GM19238 (cell line): ENCODE data around the gene GLB1L2.

Experiments used
- DNase-seq: peaks from one replicate; pipeline ENCODE4 v3.0.0; 2011; ENCODE audit warnings: low spot score; ENCODE audit not compliant: insufficient read length

GLB1L2 gene

DNA sequence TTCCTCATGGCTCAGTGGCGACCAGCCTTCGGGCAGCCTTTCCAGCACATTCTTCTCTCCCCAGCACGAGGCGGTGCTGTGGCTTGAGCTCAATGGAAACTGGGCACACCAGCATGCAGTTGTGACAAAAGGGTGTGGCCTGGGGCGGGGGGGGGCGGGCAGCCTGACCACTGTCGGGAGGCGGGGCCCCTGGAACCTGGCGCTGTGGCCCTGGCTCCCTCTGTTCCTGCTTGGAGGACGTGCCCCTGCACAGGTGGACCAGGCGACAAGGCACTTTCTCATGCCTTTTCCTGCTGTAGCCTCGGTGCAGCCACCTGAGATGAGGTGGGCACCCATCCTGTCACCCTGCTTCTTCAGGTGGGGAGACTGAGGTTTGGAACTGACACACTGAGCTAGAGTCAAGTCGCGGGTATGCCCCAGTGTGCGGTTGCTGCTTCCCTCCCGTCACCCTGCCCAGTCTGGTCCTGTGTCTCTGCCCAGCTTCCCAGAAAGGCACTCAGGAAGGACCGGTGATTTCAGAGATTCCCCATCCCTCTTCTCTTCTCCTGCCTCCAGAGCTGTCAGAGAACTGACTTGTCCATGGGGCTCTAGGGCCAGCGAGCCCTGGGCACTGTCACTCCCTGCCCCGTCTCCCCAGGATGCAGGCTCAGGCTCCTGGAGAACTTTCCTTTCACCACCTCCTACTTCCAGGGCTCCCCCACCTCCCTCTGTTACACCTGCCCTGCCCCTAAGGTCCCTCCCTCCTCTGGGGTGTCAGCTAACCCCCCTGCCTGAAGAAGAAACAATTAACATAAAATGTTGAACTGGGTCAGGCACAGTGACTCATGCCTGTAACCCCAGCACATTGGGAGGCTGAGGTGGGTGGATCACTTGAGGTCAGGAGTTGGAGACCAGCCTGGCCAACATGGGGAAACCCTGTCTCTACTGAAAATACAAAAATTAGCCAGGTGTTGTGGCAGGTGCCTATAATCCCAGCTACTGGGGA, 70.3 kb downstream of the GLB1L2 start:
- DNase-seq = no peak

DNA sequence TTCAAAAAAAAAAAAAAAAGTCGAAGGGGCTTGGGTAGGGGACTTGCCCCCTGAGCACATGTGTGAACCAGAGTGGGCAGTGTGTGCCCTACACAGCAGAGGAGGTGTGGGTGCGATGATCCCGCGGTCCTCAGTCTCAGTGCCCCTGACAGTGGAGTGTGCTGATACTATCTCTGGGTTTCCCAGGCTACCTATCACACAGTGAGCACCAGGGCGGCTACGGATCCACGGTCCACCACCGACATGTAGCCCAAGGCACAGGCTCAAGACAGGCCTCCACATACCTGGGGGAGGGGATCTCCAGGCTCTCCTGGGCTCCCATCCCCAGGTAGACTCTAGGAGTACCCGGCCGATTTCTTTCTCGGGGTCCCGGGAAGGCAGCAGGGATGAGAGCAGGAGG, 71.1 kb downstream of the GLB1L2 start:
- no peak for DNase-seq

DNA sequence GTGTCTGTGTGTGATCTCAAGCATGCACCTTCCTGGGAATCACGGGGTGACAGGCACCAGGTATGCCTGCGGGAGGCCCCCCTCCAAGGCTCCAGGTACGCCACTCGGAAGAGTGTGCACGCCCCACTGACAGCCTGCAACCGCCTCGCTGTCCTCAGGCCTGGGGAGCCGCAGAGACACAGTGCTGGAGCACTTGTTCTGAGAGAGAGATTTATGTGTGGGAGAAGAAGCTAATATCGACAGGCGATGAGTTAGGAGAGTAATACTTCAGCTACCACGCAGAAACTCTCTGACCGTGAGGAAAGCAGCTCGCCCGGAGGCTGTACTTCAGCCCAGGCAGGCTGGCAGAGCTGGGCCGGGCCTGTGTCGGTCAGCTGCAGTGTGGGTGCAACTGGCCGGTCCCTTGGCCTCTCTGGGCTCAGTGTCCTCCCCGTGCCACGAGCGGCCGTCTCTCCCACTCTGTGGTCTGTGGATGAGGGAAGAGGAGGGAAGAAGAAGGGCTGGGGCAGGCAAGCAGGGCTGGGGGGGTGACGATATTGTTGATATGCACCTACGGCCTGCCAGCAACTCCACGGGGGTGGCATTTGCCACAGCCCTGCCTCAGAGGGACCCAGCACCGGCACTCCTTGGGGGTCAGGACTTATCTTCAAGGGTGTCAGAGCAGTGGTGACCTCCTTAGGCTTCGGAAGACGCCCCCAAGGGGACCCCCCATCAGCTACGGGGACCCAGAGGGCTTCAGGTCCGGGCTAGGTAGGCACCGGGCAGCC, 73.0 kb downstream of the GLB1L2 start:
- no peak for DNase-seq

DNA sequence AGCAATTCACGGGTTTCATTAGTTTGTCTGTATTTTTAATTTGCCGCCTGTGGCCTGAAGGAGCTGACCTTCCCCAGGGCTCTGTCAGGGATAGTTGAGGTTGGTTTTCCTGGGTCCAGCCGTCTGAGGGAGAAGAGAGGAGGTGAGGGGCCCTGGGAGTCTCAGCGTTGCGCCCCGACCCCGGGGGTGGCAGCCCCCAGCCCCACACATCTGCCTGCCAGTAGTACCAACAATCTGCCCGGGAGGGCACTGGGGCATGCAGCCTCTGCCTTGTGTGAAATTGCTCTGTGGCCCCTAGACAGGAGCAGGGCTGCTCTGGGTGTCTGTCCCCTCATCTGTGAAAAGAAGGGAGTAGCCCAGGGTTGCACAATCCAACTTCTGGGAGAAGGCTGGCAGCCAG, 73.6 kb downstream of the GLB1L2 start:
- no peak for DNase-seq

DNA sequence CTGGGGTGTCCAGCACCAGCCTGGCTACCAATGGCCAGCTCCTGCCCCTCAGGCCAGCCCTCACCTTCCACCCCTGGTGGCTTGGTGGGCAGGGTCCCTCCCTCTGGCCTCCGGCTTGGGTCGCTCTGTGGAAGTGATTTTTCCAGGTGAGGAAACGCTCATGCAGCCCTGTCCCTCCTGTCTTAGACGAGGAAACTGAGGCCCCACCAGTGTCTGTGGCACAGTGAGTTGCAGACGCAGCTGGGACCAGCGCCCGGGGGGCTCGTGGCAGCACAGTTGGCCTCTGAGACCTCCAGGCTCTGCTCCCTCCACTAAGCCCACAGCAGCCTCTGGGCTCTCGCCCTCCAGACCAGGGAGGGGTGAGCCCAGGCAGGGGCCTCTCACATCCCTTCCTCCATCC, 74.1 kb downstream of the GLB1L2 start:
- no peak for DNase-seq

DNA sequence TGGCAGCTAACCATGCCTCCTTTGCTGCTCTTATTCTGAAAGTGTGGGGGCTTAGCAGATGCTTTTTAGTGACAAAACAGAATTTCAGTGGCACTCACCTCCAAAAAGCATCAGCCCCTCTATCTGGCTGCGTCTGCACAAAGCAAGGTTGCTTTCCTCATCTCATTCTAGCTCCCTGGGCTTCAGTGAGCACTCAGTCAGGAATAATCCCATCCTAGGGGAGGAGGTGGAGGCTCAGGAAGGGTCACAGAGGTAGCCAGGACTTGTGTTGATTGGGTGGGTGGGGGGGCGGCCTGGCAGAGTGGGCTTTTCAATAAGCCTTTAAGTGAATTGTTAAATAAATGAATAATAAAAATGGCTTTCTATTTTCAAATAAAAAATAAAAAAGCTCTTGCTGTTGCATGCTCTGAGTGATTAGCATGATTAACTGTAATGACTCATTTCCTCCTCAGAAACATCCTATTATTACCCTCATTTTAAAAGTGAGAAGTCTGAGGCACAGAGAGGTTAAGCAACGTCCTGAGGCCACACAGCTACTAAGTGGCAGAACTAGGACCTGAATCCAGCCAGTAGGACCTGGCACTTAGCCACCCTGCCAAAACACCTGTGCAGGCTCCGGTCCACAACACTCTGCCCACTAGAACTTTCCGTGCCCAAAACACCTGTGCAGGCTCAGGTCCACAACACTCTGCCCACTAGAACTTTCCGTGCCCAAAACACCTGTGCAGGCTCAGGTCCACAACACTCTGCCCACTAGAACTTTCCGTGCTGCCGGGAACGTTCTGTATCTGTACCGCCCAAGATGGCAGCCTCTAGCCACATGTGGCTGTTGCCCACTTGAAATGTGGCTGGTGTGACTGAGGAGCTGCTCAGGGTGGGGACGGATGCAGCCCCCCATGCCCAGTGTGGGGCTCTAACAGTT, 74.7 kb downstream of the GLB1L2 start:
- no peak for DNase-seq

DNA sequence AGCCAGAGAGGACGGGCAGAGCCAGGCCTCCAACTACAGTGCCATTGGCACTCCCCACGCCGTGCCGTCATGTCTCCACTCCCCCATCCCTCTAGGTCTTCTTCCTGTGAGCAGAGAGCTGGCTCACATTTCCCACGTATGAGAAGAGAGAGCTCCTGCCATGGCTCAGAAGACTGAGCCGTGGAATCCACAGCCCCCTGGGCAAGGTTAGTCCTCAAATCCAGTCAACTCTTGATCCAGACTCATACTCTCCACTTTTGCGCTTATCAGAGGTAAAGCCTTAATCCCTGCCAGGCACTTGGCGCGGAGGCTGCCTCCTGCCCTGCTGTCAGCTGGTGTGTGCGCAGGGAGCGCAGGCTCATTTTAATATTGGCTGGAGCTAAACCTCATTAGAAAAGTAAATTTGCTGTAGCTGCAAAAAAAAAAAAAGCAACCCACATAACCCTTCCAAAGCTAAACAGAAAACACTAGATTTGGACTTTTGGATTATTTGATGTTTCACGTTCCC, 75.6 kb downstream of the GLB1L2 start:
- DNase-seq = no peak

DNA sequence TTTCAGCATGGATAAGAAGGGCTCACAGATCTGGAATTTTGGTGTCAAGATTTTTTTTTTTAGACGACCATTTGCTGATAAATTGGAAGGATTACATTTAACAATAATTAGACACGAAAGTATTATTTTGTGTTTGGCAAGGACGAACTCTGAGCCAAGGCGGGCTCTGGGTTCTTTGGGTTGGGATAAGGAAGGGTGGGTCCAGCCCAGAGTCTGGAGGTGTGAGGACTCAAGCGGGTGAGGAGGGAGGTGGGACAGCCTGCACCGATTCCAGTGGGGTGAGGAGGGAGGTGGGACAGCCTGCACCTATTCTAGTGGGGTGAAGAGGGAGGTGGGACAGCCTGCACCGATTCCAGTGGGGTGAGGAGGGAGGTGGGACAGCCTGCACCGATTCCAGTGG, 76.1 kb downstream of the GLB1L2 start:
- no peak for DNase-seq

DNA sequence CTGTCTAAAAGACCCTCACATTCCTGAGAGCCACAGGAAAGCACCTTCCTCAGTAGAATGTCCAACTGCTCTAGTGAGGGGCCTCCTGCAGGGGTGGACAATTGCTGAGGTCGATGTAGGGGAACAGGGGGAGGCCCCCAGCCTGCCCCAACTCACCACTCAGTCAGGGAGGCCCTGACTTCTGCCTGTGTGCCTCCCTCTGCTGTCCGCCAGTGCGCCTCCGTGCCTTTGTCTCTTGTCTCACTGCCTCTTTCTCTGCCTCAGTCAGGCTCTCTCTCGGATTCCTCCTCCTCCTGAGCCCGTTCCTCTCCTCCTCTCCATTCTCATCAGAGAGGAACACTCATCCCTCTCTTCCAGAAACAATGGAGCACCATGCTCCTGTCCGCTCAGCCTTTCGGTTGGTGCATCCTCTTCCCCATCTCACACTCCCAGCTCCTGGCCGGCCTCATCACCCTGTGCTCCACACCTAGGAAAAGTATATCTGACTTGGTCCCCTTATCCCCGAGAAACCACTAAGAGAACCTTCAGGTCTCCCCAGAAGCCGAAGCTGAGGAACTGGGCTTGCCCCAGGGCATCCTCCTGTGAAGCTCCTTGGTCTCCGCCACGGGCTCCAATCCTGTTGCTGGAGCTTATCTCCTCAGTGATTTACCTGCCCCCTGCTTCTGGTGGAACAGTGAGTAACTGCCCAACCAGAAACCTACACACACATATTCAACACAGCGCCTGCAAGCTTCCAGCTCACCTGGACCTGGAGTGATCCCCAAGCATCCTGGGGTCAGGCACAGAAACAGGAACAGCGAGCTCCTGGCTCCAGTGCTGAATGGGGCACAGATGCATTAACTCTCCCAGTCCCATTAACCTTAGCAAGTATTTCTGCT, 78.0 kb downstream of the GLB1L2 start:
- no peak for DNase-seq

DNA sequence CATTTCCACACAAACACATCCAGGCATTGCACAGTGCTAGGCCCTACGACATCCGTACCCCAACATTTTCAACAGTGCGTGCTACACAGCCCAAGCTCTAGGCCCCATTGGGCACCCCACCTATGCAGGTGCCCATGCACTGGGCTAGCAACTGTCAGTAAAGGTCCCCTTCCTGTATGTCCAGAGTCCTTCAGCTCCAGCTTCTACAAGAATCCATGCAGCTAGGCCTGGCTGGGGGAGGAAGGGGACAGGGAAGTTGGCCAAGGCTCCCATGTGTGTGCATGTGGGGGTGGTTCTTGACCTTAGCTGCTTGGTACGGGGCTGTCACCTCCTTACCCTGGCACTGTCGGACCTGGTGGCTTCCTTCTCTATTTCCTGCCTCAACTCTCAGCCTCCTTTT, 79.0 kb downstream of the GLB1L2 start:
- DNase-seq = no peak

DNA sequence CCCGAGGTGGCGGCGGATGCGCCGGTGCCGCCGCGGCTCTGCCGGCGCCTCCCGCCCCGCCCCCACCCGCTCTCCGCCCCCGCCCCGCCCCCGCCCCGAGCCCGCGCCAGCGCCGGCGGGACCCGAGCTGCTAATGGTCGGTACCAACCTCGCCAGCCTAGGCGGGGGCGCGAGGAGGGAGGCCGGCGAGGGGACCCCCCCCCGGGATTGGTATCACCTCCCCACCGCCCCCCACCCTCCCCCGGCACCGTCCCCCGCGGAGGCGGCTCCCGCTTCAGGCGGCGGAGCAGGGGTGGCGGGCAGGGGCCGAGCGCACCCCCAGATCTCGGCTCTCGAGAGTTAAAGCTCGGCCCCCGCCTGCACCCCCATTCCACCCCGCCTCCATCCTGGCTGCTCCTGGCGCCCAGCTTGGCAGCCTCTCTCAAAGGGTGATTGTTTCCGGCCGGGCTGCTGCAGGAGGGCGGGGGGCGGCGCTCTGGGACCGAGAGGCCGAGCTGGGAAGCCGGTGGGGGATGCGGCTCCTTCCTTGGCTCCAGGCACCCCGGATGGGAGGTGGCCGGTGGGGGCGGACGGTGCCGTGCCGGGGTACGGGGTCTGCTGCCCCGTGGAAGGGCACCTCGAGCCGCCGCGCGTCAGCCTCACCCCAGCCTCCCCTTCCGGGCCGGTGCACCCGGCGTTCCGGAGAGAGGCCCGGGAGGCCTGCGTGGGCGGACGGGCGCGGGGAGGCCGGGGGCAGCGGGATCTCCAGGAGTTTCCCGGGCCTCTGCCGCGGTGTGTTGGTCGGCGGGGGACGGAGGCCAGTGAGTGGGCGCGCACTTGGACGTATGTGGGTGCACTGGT, 80.6 kb downstream of the GLB1L2 start, which contains the start of gene B3GAT1:
Gene B3GAT1, minus strand, starts transcription at position 40 of the 840 bp plus-strand sequence. CDS start 24,583 bp downstream, outside the sequence.
- DNase-seq = no peak

DNA sequence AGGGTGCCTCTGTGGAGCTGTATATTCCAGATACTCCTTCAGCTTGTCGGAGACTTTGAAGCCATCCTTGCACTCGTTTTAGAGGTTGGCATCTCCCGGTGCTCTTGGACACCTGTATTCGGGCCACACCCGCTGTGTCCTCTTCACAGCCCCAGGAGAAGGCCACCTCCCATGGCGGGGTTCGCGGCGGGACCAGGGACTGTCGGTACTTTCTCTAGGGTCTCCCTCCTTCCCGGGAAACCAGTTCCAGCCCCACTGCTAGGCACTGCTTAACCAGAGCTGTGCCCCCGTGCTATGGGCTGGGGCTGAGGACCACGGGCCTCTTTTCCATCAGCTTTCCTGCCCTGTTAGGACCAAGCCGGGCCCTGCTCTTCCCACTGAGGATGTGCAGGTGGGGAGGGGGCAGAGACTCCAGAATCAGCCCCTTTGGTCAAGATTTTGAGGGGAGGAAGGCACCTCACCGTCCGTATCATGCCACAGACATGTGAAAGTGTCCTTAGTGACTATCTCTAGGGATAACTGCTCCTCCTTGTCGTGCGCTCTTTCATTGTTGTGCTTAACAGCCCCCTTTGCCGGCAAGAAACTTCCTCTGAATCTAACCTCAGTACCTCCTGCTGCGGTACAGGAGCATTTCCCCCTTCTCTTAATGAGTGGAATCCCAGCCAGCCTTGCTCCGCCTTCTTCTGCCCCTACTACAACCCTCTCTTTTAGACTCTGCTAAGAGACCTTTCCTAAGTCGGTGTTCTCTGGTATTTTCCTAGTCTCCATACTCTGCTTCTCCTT, 81.4 kb downstream of the GLB1L2 start:
- no peak for DNase-seq

DNA sequence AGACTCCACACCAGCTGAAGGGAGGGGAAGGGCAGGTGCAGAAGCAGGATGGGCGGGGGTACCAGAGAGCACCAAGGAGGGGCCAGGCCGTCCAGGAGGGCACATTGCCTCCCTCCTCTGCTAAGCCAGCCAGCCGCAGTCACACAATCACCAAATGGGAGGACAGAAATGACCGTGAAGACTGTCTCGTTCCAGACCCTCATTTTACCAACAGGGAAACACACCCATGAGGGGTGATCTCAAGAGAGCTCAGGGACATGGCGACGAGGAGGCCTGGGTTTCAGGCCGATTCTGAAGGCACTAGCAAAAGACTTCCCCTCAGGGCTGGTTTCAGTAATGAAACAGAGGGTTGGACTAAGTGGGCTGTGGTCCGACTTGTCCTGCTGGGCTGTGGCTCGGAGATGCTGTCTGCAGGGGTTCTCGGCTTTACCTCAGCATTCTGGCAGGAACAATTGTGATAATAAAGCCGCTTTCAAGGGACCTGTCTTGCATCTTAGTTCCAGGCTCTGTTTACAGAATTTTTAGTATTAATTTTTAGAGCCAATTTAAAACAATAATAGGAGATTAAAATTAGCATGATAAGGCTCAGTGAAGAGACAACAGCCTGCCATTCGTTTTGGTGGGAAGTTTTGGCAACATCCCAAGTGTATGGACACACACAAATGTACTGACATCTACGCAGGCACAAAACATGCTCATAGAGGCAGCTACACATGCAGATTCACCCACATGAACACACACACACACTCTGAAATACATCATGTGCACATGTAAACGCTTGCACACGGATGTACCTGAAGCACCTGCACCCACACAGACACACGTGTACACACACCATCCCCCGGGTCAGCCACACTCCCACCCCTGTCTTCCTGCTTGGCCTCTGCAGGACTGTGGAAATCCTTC, 82.3 kb downstream of the GLB1L2 start:
- DNase-seq = no peak

DNA sequence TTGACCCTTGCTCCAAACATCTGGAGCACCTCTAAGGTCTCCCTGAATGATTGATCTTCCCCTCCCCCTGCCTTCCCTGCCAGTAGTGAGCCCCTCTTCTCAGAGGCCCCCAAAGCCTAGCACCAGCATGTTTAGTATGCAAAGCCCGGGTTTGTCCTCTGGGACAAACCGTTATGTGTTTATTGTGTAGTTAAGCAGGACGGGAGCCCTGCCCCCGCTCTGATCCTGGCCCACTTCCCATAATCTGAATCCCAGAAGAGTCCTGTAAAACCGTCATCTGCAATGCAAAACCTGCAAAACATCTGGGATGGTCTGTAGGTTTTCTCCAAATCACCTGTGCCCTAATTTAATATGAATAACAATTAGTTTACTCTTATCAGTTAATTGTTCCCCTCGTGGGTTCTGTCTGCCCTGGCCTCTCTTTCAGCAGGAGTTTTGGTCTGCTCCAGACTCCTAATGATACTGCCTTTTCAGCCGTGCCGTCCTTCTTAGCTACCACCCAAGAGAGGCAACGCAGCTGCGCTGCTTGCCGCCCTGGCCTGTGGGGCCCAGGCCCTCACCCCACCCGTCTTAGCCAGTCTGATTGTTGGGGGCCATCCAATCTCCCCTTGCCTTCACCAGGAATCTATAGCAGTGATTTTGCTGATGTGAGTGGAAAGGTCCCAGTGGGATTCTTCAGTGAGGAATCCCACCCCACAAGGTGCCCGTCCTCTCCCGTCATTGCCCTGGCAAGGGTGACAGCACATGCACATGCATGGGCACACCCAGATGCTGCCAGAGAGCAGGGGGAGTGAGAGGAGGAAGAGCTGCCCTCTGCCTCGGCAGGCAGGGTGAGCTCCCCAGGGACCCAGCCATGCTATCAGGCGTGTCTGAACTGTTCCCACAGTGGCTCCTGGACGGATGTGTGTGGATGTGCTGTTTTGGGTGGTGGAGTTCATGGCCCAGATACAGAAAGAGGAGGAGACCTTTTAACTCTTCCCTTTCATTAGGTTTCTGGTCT, 83.3 kb downstream of the GLB1L2 start:
- DNase-seq = no peak

DNA sequence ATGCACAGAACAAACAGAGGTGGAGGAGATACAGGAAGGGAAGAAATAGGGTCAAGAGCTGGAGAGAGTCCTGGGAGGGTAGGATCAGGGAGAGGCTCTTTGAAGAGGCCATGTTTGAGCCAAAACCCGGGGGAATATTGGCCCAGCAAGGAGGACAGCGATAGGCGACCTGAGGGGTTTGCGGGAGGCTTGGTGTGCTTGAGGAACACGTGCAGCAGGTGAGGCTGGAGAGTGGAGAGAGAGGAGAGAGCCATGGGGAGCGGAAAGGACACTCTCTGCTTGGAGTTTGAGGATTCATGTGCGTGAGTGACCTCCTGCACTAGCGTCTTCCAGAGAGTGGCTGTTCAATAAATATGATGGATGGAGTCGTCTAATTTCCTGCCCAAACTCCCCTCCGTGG, 84.9 kb downstream of the GLB1L2 start:
- no peak for DNase-seq
